Osteocyte (in vitro differentiated cells): ENCODE measurements around the gene PARS2. TPM values are rescaled to one million over a fixed set of nuclear protein-coding genes. Genes with fewer than 3 reads are reported as not detected.

Experiments used
- DNase-seq: peaks from one replicate; pipeline ENCODE4 v3.0.0; 2021; ENCODE audit warnings: mixed read lengths; ENCODE audit not compliant: unreplicated experiment; ENCODE audit errors: extremely low spot score
- H3K27ac Mint-ChIP-seq: one replicate; pipeline ENCODE4 v1.8.0; 2021; ENCODE audit warnings: mild to moderate bottlenecking, mixed read lengths; ENCODE audit not compliant: unreplicated experiment
- H3K27me3 Mint-ChIP-seq: one replicate; pipeline ENCODE4 v1.8.0; 2021; ENCODE audit warnings: mixed read lengths; ENCODE audit not compliant: unreplicated experiment
- H3K36me3 Mint-ChIP-seq: one replicate; pipeline ENCODE4 v1.8.0; 2021; ENCODE audit warnings: mixed read lengths; ENCODE audit not compliant: unreplicated experiment
- H3K4me1 Mint-ChIP-seq: one replicate; pipeline ENCODE4 v1.8.0; 2021; ENCODE audit warnings: mixed read lengths; ENCODE audit not compliant: unreplicated experiment
- H3K4me3 Mint-ChIP-seq: one replicate; pipeline ENCODE4 v1.8.0; 2021; ENCODE audit warnings: mild to moderate bottlenecking, moderate library complexity, mixed read lengths; ENCODE audit not compliant: unreplicated experiment
- H3K9me3 Mint-ChIP-seq: one replicate; pipeline ENCODE4 v1.8.0; 2021; ENCODE audit warnings: mixed read lengths; ENCODE audit not compliant: unreplicated experiment
- CTCF ChIP-seq: fragments of 200-600 bp; sonication (generic); IDR thresholded peaks from 2 replicates; pipeline ENCODE4 v1.5.0; 2021; ENCODE audit warnings: antibody characterized with exemption, mild to moderate bottlenecking, moderate library complexity
- total RNA-seq: library from RNA; stranded (reverse); gene quantifications from 2 replicates; pipeline ENCODE4 v1.2.1, GENCODE V29; 2021

The PARS2 gene
- total RNA-seq, 1 donor from 2014 or later = 4.4 TPM

- no peaks in the 10 kb centered on the region for H3K9me3 Mint-ChIP-seq
Measured at GRCh38 chr1:54798769-54799641, 34.7 kb upstream of the PARS2 start.

GRCh38 chr1:54798206-54798605 is 33.9 kb upstream of the PARS2 start:
- no peaks in the 10 kb centered on the region for H3K4me1 Mint-ChIP-seq
- no peak for TF ChIP-seq CTCF
- no peak overlapping the region for H3K27ac Mint-ChIP-seq
- H3K27me3 Mint-ChIP-seq = peaks cover 40% of the 10 kb centered on the region
- no peak for DNase-seq
- H3K4me3 Mint-ChIP-seq = no peak overlapping the region
- H3K36me3 Mint-ChIP-seq = no peaks in the 10 kb centered on the region
- no peaks in the 10 kb centered on the region for H3K9me3 Mint-ChIP-seq

More at GRCh38 chr1:54798769-54799641, 34.7 kb upstream of the PARS2 start:
- Mint-ChIP-seq H3K27ac (no peak overlapping the region), H3K36me3 (no peaks in the 10 kb centered on the region), H3K4me3 (no peak overlapping the region), H3K27me3 (peaks cover 37% of the 10 kb centered on the region), H3K4me1 (no peaks in the 10 kb centered on the region)
- TF ChIP-seq CTCF = no peak
- no peak for DNase-seq

- DNase-seq = no peak
- H3K4me3 Mint-ChIP-seq = no peak overlapping the region
- H3K4me1 Mint-ChIP-seq = no peaks in the 10 kb centered on the region
- H3K36me3 Mint-ChIP-seq = no peaks in the 10 kb centered on the region
- TF ChIP-seq CTCF = no peak
- H3K9me3 Mint-ChIP-seq = no peaks in the 10 kb centered on the region
- H3K27ac Mint-ChIP-seq = no peak overlapping the region
- H3K27me3 Mint-ChIP-seq = peaks cover 34% of the 10 kb centered on the region
Measured at GRCh38 chr1:54796902-54797301, 32.6 kb upstream of the PARS2 start.

- Mint-ChIP-seq H3K27me3 (peaks cover 29% of the 10 kb centered on the region), H3K36me3 (no peaks in the 10 kb centered on the region), H3K4me1 (no peaks in the 10 kb centered on the region), H3K4me3 (no peak overlapping the region), H3K9me3 (no peaks in the 10 kb centered on the region), H3K27ac (no peak overlapping the region)
- no peak for DNase-seq
- TF ChIP-seq CTCF = no peak
Measured at GRCh38 chr1:54795841-54796468, 31.6 kb upstream of the PARS2 start.

GRCh38 chr1:54795356-54795665 is 31.0 kb upstream of the PARS2 start:
- no peaks in the 10 kb centered on the region for H3K4me1 Mint-ChIP-seq
- DNase-seq = no peak
- no peaks in the 10 kb centered on the region for H3K9me3 Mint-ChIP-seq
- H3K4me3 Mint-ChIP-seq = no peak overlapping the region
- peaks cover 33% of the 10 kb centered on the region for H3K27me3 Mint-ChIP-seq
- no peaks in the 10 kb centered on the region for H3K36me3 Mint-ChIP-seq
- no peak for TF ChIP-seq CTCF
- no peak overlapping the region for H3K27ac Mint-ChIP-seq
